GM21423 (cell line): ENCODE results near the gene C6orf89.
"Not testable (repeated sequence)": the region's sequence is repeated elsewhere in the genome, so short reads cannot be mapped to it uniquely, and the experiment has no call there.

Source experiments
- ATAC-seq: cut with Tn5 transposase; IDR thresholded peaks from one replicate; pipeline ENCODE4 v1.9.1; 2021; ENCODE audit warnings: mild to moderate bottlenecking, moderate library complexity; ENCODE audit not compliant: unreplicated experiment

The C6orf89 gene

GRCh38 chr6:36886950-36887618 is 1.3 kb downstream of the C6orf89 start:
- no peak for ATAC-seq

- no peak for ATAC-seq
Measured at GRCh38 chr6:36888115-36888643, 2.4 kb downstream of the C6orf89 start.

GRCh38 chr6:36888654-36889481 is 3.1 kb downstream of the C6orf89 start:
- ATAC-seq, result no peak

- no peak for ATAC-seq
Measured at GRCh38 chr6:36890112-36890663, 4.4 kb downstream of the C6orf89 start.

GRCh38 chr6:36891153-36891552 is 5.4 kb downstream of the C6orf89 start:
- ATAC-seq, result not testable (repeated sequence)

- no peak for ATAC-seq
Measured at GRCh38 chr6:36893976-36894932, 8.5 kb downstream of the C6orf89 start.

GRCh38 chr6:36897609-36898008 is 11.9 kb downstream of the C6orf89 start:
- ATAC-seq, result no peak

- no peak for ATAC-seq
Measured at GRCh38 chr6:36904114-36904513, 18.4 kb downstream of the C6orf89 start.

- ATAC-seq, result no peak
Measured at GRCh38 chr6:36904851-36905393, 19.2 kb downstream of the C6orf89 start.

- ATAC-seq, result no peak
Measured at GRCh38 chr6:36906539-36907325, 21.0 kb downstream of the C6orf89 start.

- no peak for ATAC-seq
Measured at GRCh38 chr6:36907781-36908180, 22.0 kb downstream of the C6orf89 start.

- no peak for ATAC-seq
Measured at GRCh38 chr6:36908747-36909146, 23.0 kb downstream of the C6orf89 start.

GRCh38 chr6:36912030-36912454 is 26.3 kb downstream of the C6orf89 start:
- ATAC-seq, result peak; percentile 8

GRCh38 chr6:36912586-36912985 is 26.8 kb downstream of the C6orf89 start:
- ATAC-seq, result peak; percentile 88

GRCh38 chr6:36913082-36913481 is 27.3 kb downstream of the C6orf89 start:
- ATAC-seq, result no peak

GRCh38 chr6:36914227-36914794 is 28.6 kb downstream of the C6orf89 start:
- ATAC-seq, result no peak

GRCh38 chr6:36915599-36915998 is 29.8 kb downstream of the C6orf89 start:
- no peak for ATAC-seq

GRCh38 chr6:36916126-36916525 is 30.4 kb downstream of the C6orf89 start:
- ATAC-seq, result no peak

- ATAC-seq, result no peak
Measured at GRCh38 chr6:36917541-36918193, 31.9 kb downstream of the C6orf89 start.
